GM19351 (cell line): ENCODE measurements around the gene TMEM243.
A peak's percentile ranks its signal among the peaks of the same experiment; 100 is the strongest.

Source experiments
- ATAC-seq: cut with Tn5 transposase; IDR thresholded peaks from one replicate; pipeline ENCODE4 v1.9.1; 2021; ENCODE audit warnings: mild to moderate bottlenecking, moderate library complexity; ENCODE audit not compliant: unreplicated experiment

TMEM243 gene

GRCh38 chr7:87164433-87164832, 55.1 kb downstream of the TMEM243 start:
- no peak for ATAC-seq

GRCh38 chr7:87159538-87159937, 60.0 kb downstream of the TMEM243 start:
- peak; percentile 57 for ATAC-seq

GRCh38 chr7:87156709-87157108, 62.8 kb downstream of the TMEM243 start:
- ATAC-seq = no peak

GRCh38 chr7:87155788-87156187, 63.7 kb downstream of the TMEM243 start:
- no peak for ATAC-seq

DNA sequence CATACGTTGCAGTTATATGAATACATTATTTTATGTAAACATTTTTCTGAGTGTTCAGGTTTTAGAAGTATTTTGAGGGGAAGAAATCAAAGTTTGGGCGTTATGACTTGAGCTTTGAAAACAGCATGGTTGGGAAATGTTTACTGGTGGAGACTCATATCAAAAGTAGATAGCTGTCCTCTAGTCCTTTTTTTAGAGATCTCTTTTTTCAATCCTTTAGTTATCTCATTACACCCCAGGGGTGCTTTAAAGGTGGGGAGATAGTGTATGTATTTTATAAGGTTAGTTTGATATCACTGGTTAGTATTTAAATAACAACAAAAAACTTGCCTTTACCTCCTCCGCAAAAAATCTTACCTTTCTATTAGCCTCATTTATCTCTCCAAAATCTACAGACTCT, 65.0 kb downstream of the TMEM243 start:
- ATAC-seq = no peak

DNA sequence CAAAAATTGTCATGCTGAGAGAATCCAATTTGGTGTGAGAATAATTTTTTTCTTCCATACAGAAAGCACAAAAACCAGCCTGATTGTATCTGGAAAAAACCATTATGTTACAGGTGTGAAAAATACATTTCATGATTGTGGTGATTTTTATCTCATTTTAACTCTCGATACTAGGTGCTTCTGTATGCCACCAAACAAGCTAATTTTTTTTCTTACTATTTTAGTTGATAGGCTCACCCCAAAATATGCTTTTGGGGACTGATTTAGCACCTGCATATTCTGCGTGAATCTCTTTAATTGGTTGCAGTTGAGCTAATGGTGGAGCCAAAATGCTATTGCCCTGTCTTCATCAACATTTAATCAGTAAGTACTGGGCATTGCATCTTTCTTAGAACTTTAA, 65.4 kb downstream of the TMEM243 start:
- no peak for ATAC-seq

GRCh38 chr7:87152897-87153641, 66.5 kb downstream of the TMEM243 start:
- ATAC-seq = peak; percentile 16

GRCh38 chr7:87152112-87152896, 67.2 kb downstream of the TMEM243 start, which contains the start of gene DMTF1:
Gene DMTF1, plus strand, starts transcription at chr7:87152453. Its CDS starts 12,489 bp downstream, at chr7:87164942.
- ATAC-seq = peak; percentile 77

GRCh38 chr7:87151729-87152111, 67.8 kb downstream of the TMEM243 start:
- ATAC-seq = peak; percentile 32

DNA sequence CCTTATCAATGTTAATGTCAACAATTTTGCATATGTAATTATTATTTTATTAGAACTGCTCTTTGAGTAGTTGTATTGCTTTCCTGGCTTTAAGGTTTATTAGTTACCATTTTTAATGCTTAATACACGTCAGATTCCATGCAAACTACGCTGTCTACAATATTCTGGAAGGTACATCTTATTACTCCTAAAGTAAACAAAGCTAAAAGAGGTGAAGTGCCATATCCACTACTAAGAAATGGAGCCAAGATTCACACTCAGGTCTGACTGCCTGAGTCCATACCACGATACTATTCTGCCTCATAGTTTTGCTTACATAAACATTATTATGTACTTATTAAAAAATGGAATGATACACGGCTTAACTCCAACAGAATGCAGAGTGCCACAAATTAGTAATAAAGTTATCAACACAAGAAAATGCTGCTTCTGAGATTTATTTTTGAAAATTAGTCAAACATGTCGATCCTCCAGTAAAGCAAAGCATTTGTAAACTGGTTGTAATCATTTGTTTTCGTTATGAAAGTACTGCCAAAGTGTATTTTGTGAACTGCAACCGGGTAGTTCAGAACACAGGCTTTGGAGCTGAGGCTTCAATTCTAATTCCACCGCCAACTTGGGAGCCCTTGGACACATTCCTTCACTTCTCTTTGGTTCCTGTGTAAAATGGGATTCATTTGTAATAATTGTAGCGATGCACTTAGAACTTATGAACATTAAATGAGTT, 68.4 kb downstream of the TMEM243 start:
- ATAC-seq = no peak

- no peak for ATAC-seq
These were observed 71.1 kb downstream of the TMEM243 start for GRCh38 chr7:87148332-87148955.

- no peak for ATAC-seq
These were observed 72.0 kb downstream of the TMEM243 start for GRCh38 chr7:87147500-87147899.

GRCh38 chr7:87146740-87147386, 72.7 kb downstream of the TMEM243 start:
- ATAC-seq = no peak
